GM23338 (cell line): Measurements from ENCODE around the gene C20orf141. TPM values are rescaled to one million over a fixed set of nuclear protein-coding genes. Genes with fewer than 3 reads are reported as not detected.

Source experiments
- ATAC-seq: fragments of 200-7000 bp; cut with Tn5 transposase; 3 replicates; pipeline ENCODE4 v1.9.1; 2020
- DNase-seq: peaks from one replicate; pipeline ENCODE4 v3.0.0-alpha.2; 2015; ENCODE audit warnings: low spot score
- H2AFZ ChIP-seq: fragments of 200-600 bp; sonication (generic); 2 replicates; pipeline ENCODE4 v1.8.0; 2016; ENCODE audit warnings: antibody characterized with exemption, mild to moderate bottlenecking, moderate library complexity
- H3F3A ChIP-seq: fragments of 200-600 bp; sonication (generic); replicated peaks from 2 replicates; pipeline ENCODE4 v1.8.0; 2017; ENCODE audit warnings: antibody characterized with exemption, mixed run types, low read depth
- H3K27ac ChIP-seq: fragments of 200-600 bp; sonication (generic); 2 replicates; pipeline ENCODE4 v1.6.1; 2016; ENCODE audit warnings: low read depth
- H3K27me3 ChIP-seq: fragments of 200-600 bp; sonication (generic); 2 replicates; pipeline ENCODE4 v1.8.0; 2016; ENCODE audit warnings: mild to moderate bottlenecking, mixed run types, moderate library complexity; ENCODE audit not compliant: insufficient read depth
- H3K36me3 ChIP-seq: fragments of 200-600 bp; sonication (generic); 2 replicates; pipeline ENCODE4 v1.8.0; 2016; ENCODE audit warnings: mild to moderate bottlenecking; ENCODE audit not compliant: insufficient read depth
- H3K4me1 ChIP-seq: fragments of 200-600 bp; sonication (generic); 2 replicates; pipeline ENCODE4 v1.8.0; 2016; ENCODE audit warnings: mild to moderate bottlenecking, moderate library complexity; ENCODE audit not compliant: insufficient read depth
- H3K4me2 ChIP-seq: fragments of 200-600 bp; sonication (generic); 2 replicates; pipeline ENCODE4 v1.7.1; 2017; ENCODE audit warnings: mixed run types
- H3K4me3 ChIP-seq: fragments of 200-600 bp; sonication (generic); 2 replicates; pipeline ENCODE4 v1.6.1; 2016; ENCODE audit warnings: mixed run types
- H3K79me2 ChIP-seq: fragments of 200-600 bp; sonication (generic); replicated peaks from 2 replicates; pipeline ENCODE4 v1.8.0; 2017; ENCODE audit warnings: mild to moderate bottlenecking; ENCODE audit not compliant: insufficient read depth
- H3K9me2 ChIP-seq: fragments of 200-600 bp; sonication (generic); 2 replicates; pipeline ENCODE4 v1.8.0; 2017; ENCODE audit not compliant: insufficient read depth
- H4K20me1 ChIP-seq: fragments of 200-600 bp; sonication (generic); replicated peaks from 2 replicates; pipeline ENCODE4 v1.8.0; 2017; ENCODE audit warnings: mild to moderate bottlenecking; ENCODE audit not compliant: insufficient read depth
- H3K27ac Mint-ChIP-seq: 2 replicates; pipeline ENCODE4 v1.8.0; 2020; ENCODE audit warnings: inconsistent platforms, mild to moderate bottlenecking, moderate library complexity, mixed read lengths
- H3K27me3 Mint-ChIP-seq: 3 replicates; pipeline ENCODE4 v1.8.0; 2022; ENCODE audit warnings: low read depth, mild to moderate bottlenecking, moderate library complexity, mixed read lengths, inconsistent platforms; ENCODE audit not compliant: insufficient read depth, poor library complexity
- H3K36me3 Mint-ChIP-seq: 3 replicates; pipeline ENCODE4 v1.8.0; 2021; ENCODE audit warnings: low read depth, mild to moderate bottlenecking, inconsistent platforms, moderate library complexity, mixed read lengths
- H3K4me1 Mint-ChIP-seq: 3 replicates; pipeline ENCODE4 v1.8.0; 2020; ENCODE audit warnings: mild to moderate bottlenecking, inconsistent platforms, mixed read lengths
- H3K4me3 Mint-ChIP-seq: 3 replicates; pipeline ENCODE4 v1.8.0; 2021; ENCODE audit warnings: moderate library complexity, mild to moderate bottlenecking, inconsistent platforms, mixed read lengths
- H3K9me3 Mint-ChIP-seq: 3 replicates; pipeline ENCODE4 v1.8.0; 2020; ENCODE audit warnings: moderate library complexity, mild to moderate bottlenecking, inconsistent platforms, mixed read lengths
- ETS1 ChIP-seq: IDR thresholded peaks from 2 replicates; pipeline ENCODE4 v1.6.1; 2016; ENCODE audit warnings: antibody characterized with exemption
- EZH2 ChIP-seq: fragments of 200-600 bp; sonication (generic); IDR thresholded peaks from one replicate; pipeline ENCODE4 v1.8.0; 2017; ENCODE audit warnings: antibody characterized with exemption, mild to moderate bottlenecking, low read depth; ENCODE audit not compliant: unreplicated experiment
- EZH2phosphoT487 ChIP-seq: fragments of 200-600 bp; sonication (generic); IDR thresholded peaks from one replicate; pipeline ENCODE4 v1.8.1; 2018; ENCODE audit warnings: antibody characterized with exemption; ENCODE audit not compliant: unreplicated experiment
- JUNB ChIP-seq: IDR thresholded peaks from one replicate; pipeline ENCODE4 v1.6.1; 2016; ENCODE audit warnings: antibody characterized with exemption; ENCODE audit not compliant: unreplicated experiment
- NANOG ChIP-seq: IDR thresholded peaks from 2 replicates; pipeline ENCODE4 v1.6.1; 2016; ENCODE audit warnings: antibody characterized with exemption, borderline replicate concordance
- POLR2AphosphoS5 ChIP-seq: IDR thresholded peaks from 2 replicates; pipeline ENCODE4 v1.6.1; 2016; ENCODE audit warnings: antibody characterized with exemption, low read depth
- ZNF114 ChIP-seq: fragments of 250-450 bp; sonication (Bioruptor Pico); IDR thresholded peaks from 2 replicates; pipeline ENCODE4 v1.5.0; 2020; ENCODE audit warnings: mild to moderate bottlenecking, moderate library complexity
- ZNF462 ChIP-seq: fragments of 250-450 bp; sonication (Bioruptor Pico); IDR thresholded peaks from 2 replicates; pipeline ENCODE4 v1.5.0; 2020; ENCODE audit warnings: mild to moderate bottlenecking, moderate library complexity
- polyA plus RNA-seq: library from polyadenylated mRNA; unstranded; fragments of >200 nt; fragmentation: Nextera tagmentation; extraction: Ambion mirVana; gene quantifications from 2 replicates; pipeline ENCODE4 v1.2.1, GENCODE V29; 2016
- total RNA-seq: library from RNA; depleted of rRNA; stranded (reverse); fragments of >200 nt; shearing (Covaris generic); gene quantifications from 2 replicates; pipeline ENCODE4 v1.2.3, GENCODE V29; 2014

Gene C20orf141
- total and polyA plus RNA-seq, 2 experiments from 2014 or later, result not detected

- Histone ChIP-seq H3K4me1 (no peaks in the 10 kb centered on the region), H3K27me3 (peaks cover 15% of the 10 kb centered on the region), H3K27ac (no peak overlapping the region), H4K20me1 (no peaks in the 10 kb centered on the region), H2AFZ (no peak overlapping the region), H3K9me2 (no peaks in the 10 kb centered on the region), H3K4me2 (no peak overlapping the region), H3K36me3 (no peaks in the 10 kb centered on the region), H3K4me3 (no peak overlapping the region), H3K79me2 (no peaks in the 10 kb centered on the region), H3F3A (no peaks in the 10 kb centered on the region)
- ATAC-seq (no peak), DNase-seq (no peak)
- H3K9me3 Mint-ChIP-seq, result peaks cover 5% of the 10 kb centered on the region; the same call in 2 of the 3 replicates
- no peak overlapping the region for H3K4me3 Mint-ChIP-seq
- H3K27me3 Mint-ChIP-seq, result peaks cover 20% of the 10 kb centered on the region
- peaks cover 2% of the 10 kb centered on the region; the same call in 2 of the 3 replicates for H3K4me1 Mint-ChIP-seq
- TF ChIP-seq ZNF114 (CRISPR knock-in tag) (no peak), JUNB (no peak), NANOG (no peak), ETS1 (no peak), ZNF462 (no peak), POLR2AphosphoS5 (no peak), EZH2phosphoT487 (no peak), EZH2 (no peak)
- peaks cover 4% of the 10 kb centered on the region for H3K36me3 Mint-ChIP-seq
- no peak overlapping the region for H3K27ac Mint-ChIP-seq
Measured at GRCh38 chr20:2836035-2836434, 21.2 kb downstream of the C20orf141 start.
